ENCODE results near the gene LARP1.
"Not testable (repeated sequence)": the region's sequence is repeated elsewhere in the genome, so short reads cannot be mapped to it uniquely, and the experiment has no call there.

Gene LARP1

GRCh38 chr5:154829181-154829588, 74.0 kb downstream of the LARP1 start:
- H3K4me3 ChIP-seq (ENCODE audit: low read depth, low read length), result no peak overlapping the region
- DNase-seq (ENCODE audit: low read depth), result no peak
- no peak for TF ChIP-seq CTCF (IDR thresholded peaks at IDR 0.05; ENCODE audit: low read depth, low read length, missing control alignments)
- in situ Hi-C loops (cut with HindIII; ENCODE audit: low sequenced_read_pairs), result no loop called here

GRCh38 chr5:154829589-154830218, 74.5 kb downstream of the LARP1 start:
- DNase-seq (ENCODE audit: low read depth), result no peak
- no peak overlapping the region for H3K4me3 ChIP-seq (ENCODE audit: low read depth, low read length)
- TF ChIP-seq CTCF (IDR thresholded peaks at IDR 0.05; ENCODE audit: low read depth, low read length, missing control alignments), result no peak
- in situ Hi-C loops (cut with HindIII; ENCODE audit: low sequenced_read_pairs), result no loop called here

GRCh38 chr5:154830219-154830595, 75.0 kb downstream of the LARP1 start:
- DNase-seq (ENCODE audit: low read depth), result no peak
- in situ Hi-C loops (cut with HindIII; ENCODE audit: low sequenced_read_pairs), result no loop called here
- no peak overlapping the region for H3K4me3 ChIP-seq (ENCODE audit: low read depth, low read length)
- no peak for TF ChIP-seq CTCF (IDR thresholded peaks at IDR 0.05; ENCODE audit: low read depth, low read length, missing control alignments)

- no peak for TF ChIP-seq CTCF (IDR thresholded peaks at IDR 0.05; ENCODE audit: low read depth, low read length, missing control alignments)
- in situ Hi-C loops (cut with HindIII; ENCODE audit: low sequenced_read_pairs), result no loop called here
- no peak overlapping the region for H3K4me3 ChIP-seq (ENCODE audit: low read depth, low read length)
- DNase-seq (ENCODE audit: low read depth), result no peak
Observed at GRCh38 chr5:154830596-154830995, 75.4 kb downstream of the LARP1 start.

- H3K4me3 ChIP-seq (ENCODE audit: low read depth, low read length), result no peak overlapping the region
- in situ Hi-C loops (cut with HindIII; ENCODE audit: low sequenced_read_pairs), result no loop called here
- TF ChIP-seq CTCF (IDR thresholded peaks at IDR 0.05; ENCODE audit: low read depth, low read length, missing control alignments), result no peak
- no peak for DNase-seq (ENCODE audit: low read depth)
Observed at GRCh38 chr5:154831451-154831850, 76.3 kb downstream of the LARP1 start.

GRCh38 chr5:154832804-154833203, 77.6 kb downstream of the LARP1 start:
- in situ Hi-C loops (cut with HindIII; ENCODE audit: low sequenced_read_pairs); DNase-seq (ENCODE audit: low read depth); H3K4me3 ChIP-seq (ENCODE audit: low read depth, low read length): not testable (repeated sequence)

- no peak overlapping the region for H3K4me3 ChIP-seq (ENCODE audit: low read depth, low read length)
- TF ChIP-seq CTCF (IDR thresholded peaks at IDR 0.05; ENCODE audit: low read depth, low read length, missing control alignments), result no peak
- in situ Hi-C loops (cut with HindIII; ENCODE audit: low sequenced_read_pairs), result no loop called here
- DNase-seq (ENCODE audit: low read depth), result no peak
Observed at GRCh38 chr5:154834053-154834452, 78.9 kb downstream of the LARP1 start.

- H3K4me3 ChIP-seq (ENCODE audit: low read depth, low read length); in situ Hi-C loops (cut with HindIII; ENCODE audit: low sequenced_read_pairs); DNase-seq (ENCODE audit: low read depth): not testable (repeated sequence)
Observed at GRCh38 chr5:154835701-154836052, 80.5 kb downstream of the LARP1 start.
